ENCODE results near the gene SCOC. TPM values are rescaled to one million over a fixed set of nuclear protein-coding genes. Genes with fewer than 3 reads are reported as not detected.

The SCOC gene
- total RNA-seq, 1 donor from 2014 or later: 64.1 TPM

- DNase-seq (ENCODE audit: low read depth): no peak
- no peak for TF ChIP-seq CTCF (IDR thresholded peaks at IDR 0.05; ENCODE audit: insufficient read depth, low read length, poor library complexity, severe bottlenecking)
- Histone ChIP-seq H3K36me3 (ENCODE audit: control insufficient read depth, insufficient read depth, low read length) (no peaks in the 10 kb centered on the region), H3K4me3 (ENCODE audit: low read depth, low read length) (no peak overlapping the region), H3K27me3 (ENCODE audit: control insufficient read depth, insufficient read depth, low read length) (no peaks in the 10 kb centered on the region)
Observed at GRCh38 chr4:140353786-140354185, 19.7 kb upstream of the SCOC start.

- H3K4me3 ChIP-seq (ENCODE audit: low read depth, low read length): no peak overlapping the region
- no peak for DNase-seq (ENCODE audit: low read depth)
- no peaks in the 10 kb centered on the region for H3K36me3 ChIP-seq (ENCODE audit: control insufficient read depth, insufficient read depth, low read length)
- no peak for TF ChIP-seq CTCF (IDR thresholded peaks at IDR 0.05; ENCODE audit: insufficient read depth, low read length, poor library complexity, severe bottlenecking)
- no peaks in the 10 kb centered on the region for H3K27me3 ChIP-seq (ENCODE audit: control insufficient read depth, insufficient read depth, low read length)
Observed at GRCh38 chr4:140355288-140355687, 18.2 kb upstream of the SCOC start.

- Histone ChIP-seq H3K4me3 (ENCODE audit: low read depth, low read length) (no peak overlapping the region), H3K36me3 (ENCODE audit: control insufficient read depth, insufficient read depth, low read length) (no peaks in the 10 kb centered on the region), H3K27me3 (ENCODE audit: control insufficient read depth, insufficient read depth, low read length) (no peaks in the 10 kb centered on the region)
- no peak for DNase-seq (ENCODE audit: low read depth)
- no peak for TF ChIP-seq CTCF (IDR thresholded peaks at IDR 0.05; ENCODE audit: insufficient read depth, low read length, poor library complexity, severe bottlenecking)
Observed at GRCh38 chr4:140357868-140358267, 15.6 kb upstream of the SCOC start.

GRCh38 chr4:140358281-140358680, 15.2 kb upstream of the SCOC start:
- no peak for DNase-seq (ENCODE audit: low read depth)
- H3K36me3 ChIP-seq (ENCODE audit: control insufficient read depth, insufficient read depth, low read length): no peaks in the 10 kb centered on the region
- no peak overlapping the region for H3K4me3 ChIP-seq (ENCODE audit: low read depth, low read length)
- TF ChIP-seq CTCF (IDR thresholded peaks at IDR 0.05; ENCODE audit: insufficient read depth, low read length, poor library complexity, severe bottlenecking): no peak
- H3K27me3 ChIP-seq (ENCODE audit: control insufficient read depth, insufficient read depth, low read length): no peaks in the 10 kb centered on the region

GRCh38 chr4:140359562-140360427, 13.7 kb upstream of the SCOC start:
- peak; percentile 75 for TF ChIP-seq CTCF (IDR thresholded peaks at IDR 0.05; ENCODE audit: insufficient read depth, low read length, poor library complexity, severe bottlenecking)
- Histone ChIP-seq H3K36me3 (ENCODE audit: control insufficient read depth, insufficient read depth, low read length) (no peaks in the 10 kb centered on the region), H3K27me3 (ENCODE audit: control insufficient read depth, insufficient read depth, low read length) (no peaks in the 10 kb centered on the region), H3K4me3 (ENCODE audit: low read depth, low read length) (no peak overlapping the region)
- no peak for DNase-seq (ENCODE audit: low read depth)

- no peak for TF ChIP-seq CTCF (IDR thresholded peaks at IDR 0.05; ENCODE audit: insufficient read depth, low read length, poor library complexity, severe bottlenecking)
- H3K4me3 ChIP-seq (ENCODE audit: low read depth, low read length): no peak overlapping the region
- DNase-seq (ENCODE audit: low read depth): no peak
- H3K36me3 ChIP-seq (ENCODE audit: control insufficient read depth, insufficient read depth, low read length): no peaks in the 10 kb centered on the region
- H3K27me3 ChIP-seq (ENCODE audit: control insufficient read depth, insufficient read depth, low read length): no peaks in the 10 kb centered on the region
Observed at GRCh38 chr4:140361099-140361498, 12.3 kb upstream of the SCOC start.

Measured in kidney epithelial cell (primary cell).